OCI-LY1 (cell line): ENCODE measurements around the gene IL21R.

Source experiments
- H2AFZ ChIP-seq: fragments of 200-600 bp; sonication (generic), shearing (Covaris generic); 2 replicates; pipeline ENCODE4 v1.6.0; 2014; ENCODE audit warnings: antibody characterized with exemption, mild to moderate bottlenecking, low read length
- H3F3A ChIP-seq: fragments of 200-600 bp; sonication (generic), shearing (Covaris generic); 2 replicates; pipeline ENCODE4 v1.6.0; 2014; ENCODE audit warnings: mild to moderate bottlenecking, antibody characterized with exemption, low read length, moderate library complexity; ENCODE audit not compliant: insufficient read depth
- H3K27ac ChIP-seq: fragments of 200-600 bp; sonication (generic); 2 replicates; pipeline ENCODE4 v1.5.1; 2014; ENCODE audit warnings: low read length, mixed run types, mild to moderate bottlenecking, low read depth; ENCODE audit not compliant: poor library complexity, severe bottlenecking
- H3K27me3 ChIP-seq: fragments of 200-600 bp; sonication (generic); 2 replicates; pipeline ENCODE4 v1.6.0; 2014; ENCODE audit warnings: antibody characterized with exemption, mild to moderate bottlenecking, low read length, moderate library complexity; ENCODE audit not compliant: insufficient read depth
- H3K36me3 ChIP-seq: fragments of 200-600 bp; sonication (generic); 2 replicates; pipeline ENCODE4 v1.6.1; 2014; ENCODE audit warnings: mild to moderate bottlenecking, antibody characterized with exemption, low read length, moderate library complexity, mixed read lengths; ENCODE audit not compliant: insufficient read depth
- H3K4me1 ChIP-seq: fragments of 200-600 bp; sonication (generic); 2 replicates; pipeline ENCODE4 v1.5.1; 2014; ENCODE audit warnings: mild to moderate bottlenecking, low read length, moderate library complexity; ENCODE audit not compliant: insufficient read depth, severe bottlenecking
- H3K4me2 ChIP-seq: fragments of 200-600 bp; sonication (generic), shearing (Covaris generic); 2 replicates; pipeline ENCODE4 v1.6.1; 2014; ENCODE audit warnings: low read length
- H3K4me3 ChIP-seq: fragments of 200-600 bp; sonication (generic); 2 replicates; pipeline ENCODE4 v1.5.1; 2014; ENCODE audit warnings: low read length, low read depth, mild to moderate bottlenecking, mixed read lengths; ENCODE audit not compliant: poor library complexity, severe bottlenecking
- H3K79me2 ChIP-seq: fragments of 200-600 bp; shearing (Covaris generic); 2 replicates; pipeline ENCODE4 v1.6.1; 2016; ENCODE audit warnings: mixed run types, low read length, mixed read lengths; ENCODE audit not compliant: insufficient read depth
- H3K9ac ChIP-seq: fragments of 200-600 bp; sonication (generic), shearing (Covaris generic); 2 replicates; pipeline ENCODE4 v1.6.1; 2014; ENCODE audit warnings: mild to moderate bottlenecking, low read length, mixed read lengths
- H3K9me2 ChIP-seq: fragments of 200-600 bp; sonication (generic), shearing (Covaris generic); 2 replicates; pipeline ENCODE4 v1.6.1; 2014; ENCODE audit warnings: low read depth, mild to moderate bottlenecking, low read length, mixed read lengths
- H3K9me3 ChIP-seq: fragments of 200-600 bp; shearing (Covaris generic); 2 replicates; pipeline ENCODE4 v1.6.1; 2014; ENCODE audit warnings: low read length, mixed read lengths
- H4K20me1 ChIP-seq: fragments of 200-600 bp; sonication (generic), shearing (Covaris generic); 2 replicates; pipeline ENCODE4 v1.6.0; 2016; ENCODE audit warnings: mild to moderate bottlenecking, low read length; ENCODE audit not compliant: insufficient read depth
- EZH2 ChIP-seq: fragments of 200-600 bp; sonication (generic), shearing (Covaris generic); IDR thresholded peaks from 2 replicates; pipeline ENCODE4 v1.8.0; 2017; ENCODE audit warnings: borderline replicate concordance, mixed run types, mild to moderate bottlenecking, antibody characterized with exemption, low read length, moderate library complexity, mixed read lengths
- TF ChIP-seq, protein P1 (sequence below): fragments of 200-600 bp; sonication (generic), shearing (Covaris generic); IDR thresholded peaks from 2 replicates; pipeline ENCODE4 v1.5.1; 2017; ENCODE audit warnings: mild to moderate bottlenecking, antibody characterized with exemption, low read length, moderate library complexity, mixed read lengths

The IL21R gene

GRCh38 chr16:27444470-27444869 is 42.5 kb downstream of the IL21R start:
- H3K79me2 ChIP-seq, result no peaks in the 10 kb centered on the region
- H3K4me1 ChIP-seq, result no peaks in the 10 kb centered on the region
- TF ChIP-seq EZH2, result no peak
- TF ChIP-seq, protein P1, sequence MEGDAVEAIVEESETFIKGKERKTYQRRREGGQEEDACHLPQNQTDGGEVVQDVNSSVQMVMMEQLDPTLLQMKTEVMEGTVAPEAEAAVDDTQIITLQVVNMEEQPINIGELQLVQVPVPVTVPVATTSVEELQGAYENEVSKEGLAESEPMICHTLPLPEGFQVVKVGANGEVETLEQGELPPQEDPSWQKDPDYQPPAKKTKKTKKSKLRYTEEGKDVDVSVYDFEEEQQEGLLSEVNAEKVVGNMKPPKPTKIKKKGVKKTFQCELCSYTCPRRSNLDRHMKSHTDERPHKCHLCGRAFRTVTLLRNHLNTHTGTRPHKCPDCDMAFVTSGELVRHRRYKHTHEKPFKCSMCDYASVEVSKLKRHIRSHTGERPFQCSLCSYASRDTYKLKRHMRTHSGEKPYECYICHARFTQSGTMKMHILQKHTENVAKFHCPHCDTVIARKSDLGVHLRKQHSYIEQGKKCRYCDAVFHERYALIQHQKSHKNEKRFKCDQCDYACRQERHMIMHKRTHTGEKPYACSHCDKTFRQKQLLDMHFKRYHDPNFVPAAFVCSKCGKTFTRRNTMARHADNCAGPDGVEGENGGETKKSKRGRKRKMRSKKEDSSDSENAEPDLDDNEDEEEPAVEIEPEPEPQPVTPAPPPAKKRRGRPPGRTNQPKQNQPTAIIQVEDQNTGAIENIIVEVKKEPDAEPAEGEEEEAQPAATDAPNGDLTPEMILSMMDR, result no peak
- H3K36me3 ChIP-seq, result no peaks in the 10 kb centered on the region
- H3K9me2 ChIP-seq, result no peaks in the 10 kb centered on the region
- H4K20me1 ChIP-seq, result no peaks in the 10 kb centered on the region
- H3K9me3 ChIP-seq, result peaks cover 12% of the 10 kb centered on the region
- no peak overlapping the region for H3K4me3 ChIP-seq
- H3F3A ChIP-seq, result no peaks in the 10 kb centered on the region
- no peaks in the 10 kb centered on the region for H3K27me3 ChIP-seq
- H3K9ac ChIP-seq, result no peak overlapping the region
- no peak overlapping the region for H3K4me2 ChIP-seq
- H2AFZ ChIP-seq, result no peak overlapping the region
- no peak overlapping the region for H3K27ac ChIP-seq

DNA sequence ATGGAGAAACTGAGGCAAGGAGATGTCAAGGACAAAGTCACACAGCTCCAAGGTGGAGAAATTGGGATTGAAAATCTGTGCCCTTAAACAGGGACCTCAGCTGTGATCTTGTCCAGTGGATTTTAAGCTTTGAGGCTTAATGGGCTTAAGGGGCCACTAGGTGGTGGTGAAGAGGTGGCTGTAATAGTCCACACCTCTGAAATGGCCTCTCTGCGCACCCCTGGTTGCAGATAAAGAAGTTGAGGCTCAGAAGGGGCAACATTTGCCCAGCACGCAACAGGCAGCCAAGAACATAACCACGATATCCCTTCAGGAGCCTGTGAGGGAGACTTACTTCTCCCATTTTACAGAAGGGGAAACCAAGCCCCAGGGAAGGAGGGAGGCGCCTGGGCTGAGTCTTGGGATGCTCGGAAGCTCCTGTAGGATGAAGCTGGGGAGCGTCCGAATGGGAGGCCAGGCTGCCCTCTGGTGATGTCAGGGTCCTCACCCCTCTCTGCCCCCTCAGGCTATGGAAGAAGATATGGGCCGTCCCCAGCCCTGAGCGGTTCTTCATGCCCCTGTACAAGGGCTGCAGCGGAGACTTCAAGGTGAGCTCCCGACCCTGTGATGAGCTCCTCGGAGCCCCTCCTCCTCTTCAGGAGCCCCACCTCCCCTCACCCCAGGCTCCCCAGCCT is 43.7 kb downstream of the IL21R start:
- Histone ChIP-seq H3K9me2 (no peaks in the 10 kb centered on the region), H3K27me3 (no peaks in the 10 kb centered on the region), H2AFZ (no peak overlapping the region), H3K4me1 (peaks cover 9% of the 10 kb centered on the region), H3K9ac (no peak overlapping the region), H3K4me3 (no peak overlapping the region), H4K20me1 (no peaks in the 10 kb centered on the region), H3K27ac (no peak overlapping the region), H3K36me3 (no peaks in the 10 kb centered on the region), H3K9me3 (peaks cover 12% of the 10 kb centered on the region), H3K79me2 (no peaks in the 10 kb centered on the region), H3K4me2 (no peak overlapping the region), H3F3A (no peaks in the 10 kb centered on the region)
- no peak for TF ChIP-seq EZH2
- TF ChIP-seq, protein P1, result no peak

GRCh38 chr16:27446721-27447120 is 44.7 kb downstream of the IL21R start:
- Histone ChIP-seq H3K4me2 (no peak overlapping the region), H4K20me1 (no peaks in the 10 kb centered on the region), H3K36me3 (no peaks in the 10 kb centered on the region), H3K79me2 (no peaks in the 10 kb centered on the region), H3K4me1 (peaks cover 16% of the 10 kb centered on the region), H3K9ac (no peak overlapping the region), H3K4me3 (no peak overlapping the region), H3K9me2 (no peaks in the 10 kb centered on the region), H3K9me3 (peaks cover 12% of the 10 kb centered on the region), H2AFZ (no peak overlapping the region), H3F3A (no peaks in the 10 kb centered on the region), H3K27ac (no peak overlapping the region), H3K27me3 (no peaks in the 10 kb centered on the region)
- TF ChIP-seq, protein P1, result no peak
- no peak for TF ChIP-seq EZH2
